Vagina (tissue), 2 donors: Measurements from ENCODE around the gene KRT6A.

Experiments used
- POLR2A ChIP-seq, 2 donors: fragments of 450-650 bp; IDR thresholded peaks; one replicate each; pipeline ENCODE4 v1.6.1; 2017; ENCODE audit warnings: antibody characterized with exemption in 2 of 2, mild to moderate bottlenecking in 2 of 2, moderate library complexity in 2 of 2
- POLR2AphosphoS5 ChIP-seq, 2 donors: sonication (generic); formaldehyde crosslinking; IDR thresholded peaks; one replicate each; pipeline ENCODE4 v1.9.0; 2017; ENCODE audit warnings: antibody characterized with exemption in 2 of 2, mild to moderate bottlenecking in 2 of 2, low read depth in 1 of 2; ENCODE audit not compliant: insufficient read depth in 1 of 2
- TF ChIP-seq, protein P1 (sequence below), 3 experiments: fragments of 450-650 bp in 2 of 3; fragments of 200-600 bp in 1 of 3; sonication (generic) in 1 of 3; IDR thresholded peaks; one replicate each; pipeline ENCODE4 v1.5.1; 2017 to 2019; ENCODE audit warnings: antibody characterized with exemption in 3 of 3, mild to moderate bottlenecking in 2 of 3, moderate library complexity in 2 of 3

DNA sequence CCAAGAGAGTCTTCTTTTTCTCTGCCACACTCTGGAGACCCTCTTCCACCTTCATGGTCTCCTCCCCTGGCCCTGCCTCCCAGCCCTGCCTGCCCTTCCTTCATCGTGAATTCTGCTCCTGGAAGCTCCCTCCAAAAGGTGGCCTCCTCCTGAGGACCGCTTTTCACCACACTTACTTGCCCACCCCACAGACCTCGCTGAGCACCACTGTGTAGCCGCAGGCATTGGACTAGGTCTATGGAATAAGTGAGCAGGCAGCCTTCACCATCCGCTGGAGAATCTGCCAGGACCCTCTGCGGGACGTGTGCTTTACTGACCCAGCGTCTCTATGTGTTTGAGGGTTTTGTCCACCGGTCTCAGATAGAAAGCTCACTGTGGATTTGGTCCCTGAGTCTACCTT, 36.8 kb upstream of the KRT6A start:
- TF ChIP-seq, protein P1, sequence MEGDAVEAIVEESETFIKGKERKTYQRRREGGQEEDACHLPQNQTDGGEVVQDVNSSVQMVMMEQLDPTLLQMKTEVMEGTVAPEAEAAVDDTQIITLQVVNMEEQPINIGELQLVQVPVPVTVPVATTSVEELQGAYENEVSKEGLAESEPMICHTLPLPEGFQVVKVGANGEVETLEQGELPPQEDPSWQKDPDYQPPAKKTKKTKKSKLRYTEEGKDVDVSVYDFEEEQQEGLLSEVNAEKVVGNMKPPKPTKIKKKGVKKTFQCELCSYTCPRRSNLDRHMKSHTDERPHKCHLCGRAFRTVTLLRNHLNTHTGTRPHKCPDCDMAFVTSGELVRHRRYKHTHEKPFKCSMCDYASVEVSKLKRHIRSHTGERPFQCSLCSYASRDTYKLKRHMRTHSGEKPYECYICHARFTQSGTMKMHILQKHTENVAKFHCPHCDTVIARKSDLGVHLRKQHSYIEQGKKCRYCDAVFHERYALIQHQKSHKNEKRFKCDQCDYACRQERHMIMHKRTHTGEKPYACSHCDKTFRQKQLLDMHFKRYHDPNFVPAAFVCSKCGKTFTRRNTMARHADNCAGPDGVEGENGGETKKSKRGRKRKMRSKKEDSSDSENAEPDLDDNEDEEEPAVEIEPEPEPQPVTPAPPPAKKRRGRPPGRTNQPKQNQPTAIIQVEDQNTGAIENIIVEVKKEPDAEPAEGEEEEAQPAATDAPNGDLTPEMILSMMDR (IDR thresholded peaks at IDR 0.05): no peak
- TF ChIP-seq POLR2A (IDR thresholded peaks at IDR 0.05): no peak
- TF ChIP-seq POLR2AphosphoS5 (IDR thresholded peaks at IDR 0.05; ENCODE audit: insufficient read depth in 1 of 2, low read depth in 1 of 2): no peak
